NCI-H460 (cell line): ENCODE data around the gene DYDC1. TPM values are rescaled to one million over a fixed set of nuclear protein-coding genes. Genes with fewer than 3 reads are reported as not detected.
"Not testable (repeated sequence)": the region's sequence is repeated elsewhere in the genome, so short reads cannot be mapped to it uniquely, and the experiment has no call there.

Source experiments
- DNase-seq: peaks from one replicate; pipeline ENCODE4 v3.0.0-alpha.2; 2016; ENCODE audit warnings: low read depth; ENCODE audit errors: extremely low read depth
- total RNA-seq: library from RNA; depleted of rRNA; stranded (reverse); fragments of >200 nt; shearing (Covaris generic); gene quantifications from 2 replicates; pipeline ENCODE4 v1.2.3, GENCODE V29; 2014

DYDC1 gene
- total RNA-seq, 1 experiment from 2014 or later: not detected

GRCh38 chr10:80344912-80345311, 11.6 kb downstream of the DYDC1 start:
- no peak for DNase-seq

GRCh38 chr10:80344276-80344675, 12.3 kb downstream of the DYDC1 start:
- DNase-seq: no peak

GRCh38 chr10:80333983-80334382, 22.6 kb downstream of the DYDC1 start:
- DNase-seq: no peak

- no peak for DNase-seq
Measured at GRCh38 chr10:80324891-80325364, 31.6 kb downstream of the DYDC1 start.

GRCh38 chr10:80324086-80324485, 32.5 kb downstream of the DYDC1 start:
- no peak for DNase-seq

GRCh38 chr10:80323311-80323710, 33.2 kb downstream of the DYDC1 start:
- DNase-seq: no peak

GRCh38 chr10:80322711-80323110, 33.8 kb downstream of the DYDC1 start:
- no peak for DNase-seq

- no peak for DNase-seq
Measured at GRCh38 chr10:80322158-80322557, 34.4 kb downstream of the DYDC1 start.

- no peak for DNase-seq
Measured at GRCh38 chr10:80321183-80321582, 35.4 kb downstream of the DYDC1 start.

- DNase-seq: no peak
Measured at GRCh38 chr10:80320377-80320776, 36.2 kb downstream of the DYDC1 start.

- DNase-seq: no peak
Measured at GRCh38 chr10:80319725-80320290, 36.7 kb downstream of the DYDC1 start.

- no peak for DNase-seq
Measured at GRCh38 chr10:80319318-80319717, 37.2 kb downstream of the DYDC1 start.

- no peak for DNase-seq
Measured at GRCh38 chr10:80318742-80319141, 37.8 kb downstream of the DYDC1 start.

- no peak for DNase-seq
Measured at GRCh38 chr10:80315391-80315790, 41.2 kb downstream of the DYDC1 start.

GRCh38 chr10:80313523-80313922, 43.0 kb downstream of the DYDC1 start:
- DNase-seq: no peak

GRCh38 chr10:80305989-80306388, 50.6 kb downstream of the DYDC1 start:
- not testable (repeated sequence) for DNase-seq

GRCh38 chr10:80296942-80297341, 59.6 kb downstream of the DYDC1 start:
- DNase-seq: no peak

- no peak for DNase-seq
Measured at GRCh38 chr10:80292607-80293239, 63.8 kb downstream of the DYDC1 start.

GRCh38 chr10:80290474-80291220, 65.9 kb downstream of the DYDC1 start:
- no peak for DNase-seq

- DNase-seq: no peak
Measured at GRCh38 chr10:80289451-80290287, 66.9 kb downstream of the DYDC1 start, which contains the start of gene MAT1A. Gene MAT1A, minus strand, starts transcription at chr10:80289658. Its CDS starts 235 bp downstream, at chr10:80289423.

GRCh38 chr10:80288849-80289248, 67.7 kb downstream of the DYDC1 start:
- no peak for DNase-seq
